Measurements from ENCODE around the gene NCSTN. TPM values are rescaled to one million over a fixed set of nuclear protein-coding genes. Genes with fewer than 3 reads are reported as not detected.

The NCSTN gene
- total RNA-seq, 1 donor from 2014 or later = 24.5 TPM

DNA sequence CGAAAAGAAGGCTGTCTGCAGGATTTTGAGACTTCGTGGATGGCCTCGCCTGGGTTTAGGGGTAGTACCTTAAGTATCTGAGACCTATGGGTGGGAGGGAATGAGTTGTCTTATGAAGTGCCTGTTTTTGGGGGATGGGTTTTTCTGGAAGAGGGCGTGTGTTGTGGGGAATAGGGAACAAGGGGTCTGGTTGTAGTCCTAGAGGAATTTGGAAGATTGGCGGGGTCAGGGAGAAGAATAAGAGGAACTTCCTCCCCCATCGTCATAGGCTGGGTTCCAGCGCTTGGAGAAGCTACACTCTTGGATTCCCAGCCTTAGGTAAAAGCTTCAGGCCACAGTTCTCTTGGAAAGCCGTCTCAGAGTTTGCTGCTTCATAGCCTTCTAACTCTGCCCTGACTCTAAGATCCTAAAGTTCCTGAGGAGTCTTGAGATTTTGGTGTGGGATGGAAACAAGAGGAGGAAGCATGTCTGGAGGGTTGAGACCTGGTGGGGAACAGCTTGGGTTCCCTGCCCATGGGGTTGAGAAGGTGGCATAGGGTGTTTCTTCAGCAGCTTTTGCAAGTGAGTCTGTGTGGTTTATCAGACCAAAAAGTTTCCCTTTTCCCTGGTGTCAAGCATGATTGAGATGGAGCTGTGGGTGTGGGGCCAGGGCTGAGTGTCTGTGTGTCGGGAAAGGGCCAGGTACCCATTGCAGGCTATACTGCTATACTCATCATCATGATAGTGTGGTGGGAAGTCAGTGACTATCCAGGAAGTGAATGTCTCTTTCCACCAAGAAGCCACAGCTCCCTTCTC is 59.0 kb downstream of the NCSTN start:
- DNase-seq (ENCODE audit: low spot score in 2 of 2) (no peak), FAIRE-seq (no peak)

DNA sequence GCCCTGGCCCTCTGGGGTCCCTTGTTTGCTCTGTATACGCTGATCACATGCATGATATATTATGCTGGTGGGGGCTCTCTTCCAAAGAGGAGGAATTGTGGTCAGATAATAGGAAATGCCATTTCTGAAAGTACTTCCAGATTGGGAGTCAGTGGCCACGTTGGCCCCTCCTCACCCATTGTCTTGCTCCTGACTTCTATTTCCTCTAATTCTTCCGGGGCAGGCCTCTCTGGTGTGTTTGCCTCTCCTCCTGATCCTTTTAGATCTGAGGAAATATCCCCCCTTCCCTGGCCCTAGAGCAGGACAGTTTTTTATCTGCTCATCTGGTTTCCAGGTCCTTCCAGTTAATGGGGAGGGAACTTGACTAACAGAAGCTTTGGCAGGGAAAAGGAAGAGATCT is 60.1 kb downstream of the NCSTN start:
- FAIRE-seq = no peak

DNA sequence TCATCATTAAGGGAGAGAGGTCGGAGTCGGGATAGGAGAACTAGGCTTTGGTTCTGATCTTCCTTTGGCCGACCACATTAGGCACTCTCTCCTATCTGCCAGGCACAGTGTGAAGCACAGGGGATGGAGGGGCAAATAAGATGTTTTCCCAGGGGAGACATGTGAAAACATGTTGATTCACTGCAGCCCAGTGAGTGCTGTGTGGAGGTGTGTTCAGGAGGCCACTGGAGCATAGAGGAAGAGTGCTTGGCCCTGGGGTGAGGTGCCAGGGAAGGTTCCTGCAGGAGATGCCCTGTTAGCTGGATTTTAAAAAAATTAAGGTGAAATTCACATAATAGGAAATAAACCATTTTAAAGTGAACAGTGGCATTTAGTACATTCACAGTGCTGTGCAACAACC is 60.9 kb downstream of the NCSTN start:
- no peak for FAIRE-seq

More for the DNA sequence above, 60.1 kb downstream of the NCSTN start:
- DNase-seq (ENCODE audit: low spot score in 2 of 2) = no peak

GRCh38 chr1:160405331-160405877 is 62.2 kb downstream of the NCSTN start:
- FAIRE-seq (no peak), DNase-seq (ENCODE audit: low spot score in 2 of 2) (no peak)

More for the DNA sequence above, 60.9 kb downstream of the NCSTN start:
- DNase-seq (ENCODE audit: low spot score in 2 of 2) = no peak

DNA sequence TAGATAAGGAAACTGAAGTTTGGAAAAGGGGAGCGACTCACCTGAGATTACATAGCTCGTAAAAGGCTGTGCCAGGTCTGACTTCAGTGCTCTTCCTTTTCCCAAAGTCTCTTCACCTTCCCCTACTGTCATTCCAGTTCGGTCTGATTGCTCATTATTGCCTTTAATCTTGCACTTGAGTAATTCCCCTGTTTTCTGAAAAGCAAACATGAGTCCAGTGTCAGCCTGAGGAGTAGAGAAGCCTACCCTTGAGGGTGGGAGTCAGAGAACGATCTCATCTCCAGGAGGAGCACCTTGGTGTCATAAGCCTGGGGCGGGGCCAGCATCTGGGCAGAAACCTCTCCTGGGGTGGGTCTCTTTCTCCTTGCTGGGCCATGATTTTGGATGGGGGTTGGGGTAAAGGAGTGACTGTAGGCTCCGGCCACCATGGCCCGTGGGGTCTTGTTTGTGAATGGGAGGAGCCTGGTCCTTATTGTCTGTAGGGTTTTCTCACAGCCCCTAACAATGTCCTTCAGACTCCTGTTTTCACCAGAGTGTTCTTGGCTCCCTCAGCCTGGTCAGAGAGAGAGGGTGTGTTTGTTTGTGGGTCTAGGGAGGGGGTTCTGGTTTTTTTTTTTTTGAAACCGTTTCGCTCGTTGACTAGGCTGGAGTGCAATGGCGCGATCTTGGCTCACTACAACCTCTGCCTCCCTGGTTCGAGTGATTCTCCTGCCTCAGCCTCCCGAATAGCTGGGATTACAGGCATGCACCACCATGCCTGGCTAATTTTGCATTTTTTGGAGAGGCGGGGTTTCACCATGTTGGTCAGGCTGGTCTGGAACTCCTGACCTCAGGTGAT is 63.2 kb downstream of the NCSTN start:
- DNase-seq (ENCODE audit: low spot score in 2 of 2) = no peak
- no peak for FAIRE-seq

- FAIRE-seq (no peak), DNase-seq (ENCODE audit: low spot score in 2 of 2) (no peak)
Measured at GRCh38 chr1:160407839-160408801, 64.9 kb downstream of the NCSTN start.

Small RNAs within 50 kb of the gene (small RNA-seq; reads per million reads assigned to genes)
- gene RF00019 (not detected), gene RNU4-42P (not detected)

Other genes with a start within 250 kb of the NCSTN start
- gene IGSF8, start 244.8 kb upstream of the NCSTN start, total RNA-seq = 48.5 TPM
- gene ATP1A2, start 227.6 kb upstream of the NCSTN start, total RNA-seq = 45.7 TPM
- gene ATP1A4, start 191.8 kb upstream of the NCSTN start, total RNA-seq = not detected
- gene CASQ1, start 152.8 kb upstream of the NCSTN start, total RNA-seq = 4.9 TPM
- gene PEA15, start 138.0 kb upstream of the NCSTN start, total RNA-seq = 84.4 TPM
- gene DCAF8, start 80.8 kb upstream of the NCSTN start, total RNA-seq = 38.3 TPM
- gene PEX19, start 58.2 kb upstream of the NCSTN start, total RNA-seq = 24.1 TPM
- gene COPA, start 133 bp upstream of the NCSTN start, total RNA-seq = 161 TPM
- 0.41 TPM for gene NHLH1, start 23.7 kb downstream of the NCSTN start, total RNA-seq
- gene VANGL2, start 57.2 kb downstream of the NCSTN start, total RNA-seq = 11.0 TPM
- under 0.01 TPM for gene SLAMF6, start 179.9 kb downstream of the NCSTN start, total RNA-seq
- 1.6 TPM for gene CD84, start 236.1 kb downstream of the NCSTN start, total RNA-seq

Data from frontal cortex (tissue), 4 donors.